Measurements from ENCODE around the gene CCZ1B.

GRCh38 chr7:6831018-6831725, 5.1 kb upstream of the CCZ1B start:
- TF ChIP-seq POLR2AphosphoS5 (IDR thresholded peaks at IDR 0.05; ENCODE audit: low read depth, low read length) (no peak), CTCF (IDR thresholded peaks at IDR 0.05 in 2 of 3, conservative IDR thresholded peaks at IDR 0.05 in 1 of 3; ENCODE audit: borderline replicate concordance in 1 of 3, insufficient read depth in 1 of 3, low read depth in 2 of 3, low read length in 2 of 3) (no peak), POLR2A (IDR thresholded peaks at IDR 0.05; ENCODE audit: borderline replicate concordance, extremely low read depth, insufficient read depth, insufficient read length) (no peak), EZH2 (IDR thresholded peaks at IDR 0.05) (no peak), ZNF274 (IDR thresholded peaks at IDR 0.05; ENCODE audit: low read depth, low read length) (no peak), YY1 (IDR thresholded peaks at IDR 0.05; ENCODE audit: extremely low read depth, insufficient replicate concordance, low read depth, low read length) (no peak), SP1 (IDR thresholded peaks at IDR 0.05; ENCODE audit: low read depth) (no peak), EZH2phosphoT487 (IDR thresholded peaks at IDR 0.05; ENCODE audit: borderline replicate concordance) (no peak), ZFX (IDR thresholded peaks at IDR 0.05) (no peak)
- TF ChIP-seq, protein P1, sequence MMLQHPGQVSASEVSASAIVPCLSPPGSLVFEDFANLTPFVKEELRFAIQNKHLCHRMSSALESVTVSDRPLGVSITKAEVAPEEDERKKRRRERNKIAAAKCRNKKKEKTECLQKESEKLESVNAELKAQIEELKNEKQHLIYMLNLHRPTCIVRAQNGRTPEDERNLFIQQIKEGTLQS (IDR thresholded peaks at IDR 0.05): no peak
